Neural progenitor cell (in vitro differentiated cells): ENCODE data around the gene WNT9A.

Experiments used
- EZH2 ChIP-seq: fragments of 200-600 bp; sonication (generic); IDR thresholded peaks from 2 replicates; pipeline ENCODE4 v1.6.1; 2017; ENCODE audit warnings: antibody characterized with exemption, mild to moderate bottlenecking, moderate library complexity
- TF ChIP-seq, protein P1 (sequence below): fragments of 200-600 bp; sonication (generic); IDR thresholded peaks from 2 replicates; pipeline ENCODE4 v1.5.1; 2017; ENCODE audit warnings: antibody characterized with exemption, mild to moderate bottlenecking

DNA sequence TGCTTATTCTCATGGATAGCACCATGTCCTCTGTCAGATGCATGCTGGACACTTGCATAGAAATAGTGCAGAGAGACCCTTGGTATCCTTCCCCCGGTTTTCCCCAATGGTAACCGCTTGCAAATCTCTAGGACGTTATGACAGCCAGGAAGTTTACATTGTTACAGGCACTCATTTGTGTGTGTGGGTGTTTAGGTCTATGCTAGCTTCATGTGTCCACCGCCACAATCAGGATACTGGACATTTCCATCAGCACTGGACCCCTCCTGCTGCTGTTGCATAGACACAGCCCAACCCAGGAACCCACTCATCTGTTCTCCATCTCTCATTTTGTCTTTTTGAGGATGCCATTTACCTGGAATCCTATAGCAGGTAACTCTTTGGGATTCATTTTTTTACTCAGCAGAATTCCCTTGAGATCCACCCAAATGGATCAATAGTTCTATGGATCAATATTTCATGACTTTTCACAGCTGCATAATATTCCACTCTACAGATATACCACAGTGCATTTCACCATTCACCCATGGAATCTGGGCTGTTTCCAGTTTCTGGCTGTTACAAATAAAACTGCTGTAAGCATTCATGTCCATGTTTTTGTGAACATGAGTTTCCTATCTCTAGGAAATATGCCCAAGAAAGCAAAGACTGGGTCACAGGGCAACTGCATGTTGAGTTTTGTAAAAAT, 6.6 kb upstream of the WNT9A start:
- TF ChIP-seq, protein P1, sequence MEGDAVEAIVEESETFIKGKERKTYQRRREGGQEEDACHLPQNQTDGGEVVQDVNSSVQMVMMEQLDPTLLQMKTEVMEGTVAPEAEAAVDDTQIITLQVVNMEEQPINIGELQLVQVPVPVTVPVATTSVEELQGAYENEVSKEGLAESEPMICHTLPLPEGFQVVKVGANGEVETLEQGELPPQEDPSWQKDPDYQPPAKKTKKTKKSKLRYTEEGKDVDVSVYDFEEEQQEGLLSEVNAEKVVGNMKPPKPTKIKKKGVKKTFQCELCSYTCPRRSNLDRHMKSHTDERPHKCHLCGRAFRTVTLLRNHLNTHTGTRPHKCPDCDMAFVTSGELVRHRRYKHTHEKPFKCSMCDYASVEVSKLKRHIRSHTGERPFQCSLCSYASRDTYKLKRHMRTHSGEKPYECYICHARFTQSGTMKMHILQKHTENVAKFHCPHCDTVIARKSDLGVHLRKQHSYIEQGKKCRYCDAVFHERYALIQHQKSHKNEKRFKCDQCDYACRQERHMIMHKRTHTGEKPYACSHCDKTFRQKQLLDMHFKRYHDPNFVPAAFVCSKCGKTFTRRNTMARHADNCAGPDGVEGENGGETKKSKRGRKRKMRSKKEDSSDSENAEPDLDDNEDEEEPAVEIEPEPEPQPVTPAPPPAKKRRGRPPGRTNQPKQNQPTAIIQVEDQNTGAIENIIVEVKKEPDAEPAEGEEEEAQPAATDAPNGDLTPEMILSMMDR: no peak
- TF ChIP-seq EZH2: no peak
